Fibroblast of the aortic adventitia (primary cell): ENCODE measurements around the gene RNF4. TPM values are rescaled to one million over a fixed set of nuclear protein-coding genes. Genes with fewer than 3 reads are reported as not detected.
"Not testable (repeated sequence)": the region's sequence is repeated elsewhere in the genome, so short reads cannot be mapped to it uniquely, and the experiment has no call there.

Experiments used
- DNase-seq: peaks from one replicate; pipeline ENCODE4 v3.0.0-alpha.2; 2010; ENCODE audit warnings: low read depth
- H3K4me3 ChIP-seq: 2 replicates; pipeline ENCODE4 v1.5.1; 2011; ENCODE audit warnings: low read depth, mild to moderate bottlenecking, control low read depth, low read length, moderate library complexity
- CTCF ChIP-seq: IDR thresholded peaks from 2 replicates; pipeline ENCODE4 v1.5.1; 2011; ENCODE audit warnings: mild to moderate bottlenecking, low read length, control low read depth, inconsistent platforms; ENCODE audit not compliant: insufficient read depth
- total RNA-seq: library from RNA; depleted of rRNA; stranded (reverse); fragments of >200 nt; gene quantifications from 2 replicates; pipeline ENCODE4 v1.2.3, GENCODE V29; 2012; ENCODE audit warnings: low replicate concordance

RNF4 gene
- total RNA-seq, 1 donor, result 75.6 TPM

- H3K4me3 ChIP-seq, result peak overlapping the region; percentile 76
- TF ChIP-seq CTCF, result no peak
- DNase-seq, result no peak
These were observed 66.0 kb downstream of the RNF4 start for GRCh38 chr4:2534904-2535375.

- peak overlapping the region; percentile 76 for H3K4me3 ChIP-seq
- DNase-seq, result peak; percentile 24
- TF ChIP-seq CTCF, result no peak
These were observed 66.7 kb downstream of the RNF4 start for GRCh38 chr4:2535376-2536192.

- peak; percentile 99 for DNase-seq
- peak within 1 kb of the TSS; percentile 78 for H3K4me3 ChIP-seq
- TF ChIP-seq CTCF, result no peak
These were observed 67.5 kb downstream of the RNF4 start, which contains the start of gene FAM193A for GRCh38 chr4:2536193-2537010. Gene FAM193A (plus strand): TSS chr4:2536647. CDS start chr4:2536916, 269 bp downstream.

- TF ChIP-seq CTCF, result no peak
- H3K4me3 ChIP-seq, result peak overlapping the region; percentile 78
- DNase-seq, result peak; percentile 25
These were observed 68.3 kb downstream of the RNF4 start for GRCh38 chr4:2537011-2537830.

- not testable (repeated sequence) for H3K4me3 ChIP-seq, DNase-seq
These were observed 74.8 kb downstream of the RNF4 start for GRCh38 chr4:2543580-2544191.

- TF ChIP-seq CTCF, result no peak
- no peak for DNase-seq
These were observed 76.6 kb downstream of the RNF4 start for GRCh38 chr4:2545321-2546013.

More at GRCh38 chr4:2545321-2546013, 76.6 kb downstream of the RNF4 start:
- no peak overlapping the region for H3K4me3 ChIP-seq
